H1 (cell line): Measurements from ENCODE around the gene BIN2. TPM values are rescaled to one million over a fixed set of nuclear protein-coding genes. Genes with fewer than 3 reads are reported as not detected.

Experiments used
- JUND ChIP-seq: IDR thresholded peaks from 2 replicates; pipeline ENCODE4 v1.6.1; 2011; ENCODE audit warnings: mild to moderate bottlenecking, improper control_type of control experiment, low read length
- polyA plus RNA-seq, 7 experiments: library from polyadenylated mRNA; depleted of rRNA in 3 of 7; stranded (reverse) in 5 of 7; unstranded in 2 of 7; fragments of >200 nt in 5 of 7; fragments of 200-250 nt in 2 of 7; gene quantifications; 1 replicate in 5 of 7; 2 replicates in 1 of 7; 4 replicates in 1 of 7; pipeline versions ENCODE4 v1.2.1 to v1.2.3, GENCODE V29; 2011 to 2013; ENCODE audit warnings: missing spikeins in 2 of 7, mixed read lengths in 2 of 7
- total RNA-seq: library from RNA; stranded (reverse); fragmentation: NEBNext Ultra II Directional; extraction: Animal tissue kit (Norgen Biotek cat#: 25700); gene quantifications from 2 replicates; pipeline ENCODE4 v1.2.1, GENCODE V29; 2021
- TF ChIP-seq, protein P1 (sequence below): fragments of 300-600 bp; sonication (generic); IDR thresholded peaks from 2 replicates; pipeline ENCODE4 v1.7.1; 2012; ENCODE audit warnings: low read length, moderate library complexity, mild to moderate bottlenecking, inconsistent platforms; ENCODE audit not compliant: insufficient replicate concordance
- TF ChIP-seq, protein P2 (sequence below): IDR thresholded peaks from 2 replicates; pipeline ENCODE4 v1.6.1; 2012; ENCODE audit warnings: inconsistent platforms

BIN2 gene
- total and polyA plus RNA-seq, 2 of the 8 experiments (the other 6 are each of a cell fraction or from before 2014, with no cell fraction given): not detected

DNA sequence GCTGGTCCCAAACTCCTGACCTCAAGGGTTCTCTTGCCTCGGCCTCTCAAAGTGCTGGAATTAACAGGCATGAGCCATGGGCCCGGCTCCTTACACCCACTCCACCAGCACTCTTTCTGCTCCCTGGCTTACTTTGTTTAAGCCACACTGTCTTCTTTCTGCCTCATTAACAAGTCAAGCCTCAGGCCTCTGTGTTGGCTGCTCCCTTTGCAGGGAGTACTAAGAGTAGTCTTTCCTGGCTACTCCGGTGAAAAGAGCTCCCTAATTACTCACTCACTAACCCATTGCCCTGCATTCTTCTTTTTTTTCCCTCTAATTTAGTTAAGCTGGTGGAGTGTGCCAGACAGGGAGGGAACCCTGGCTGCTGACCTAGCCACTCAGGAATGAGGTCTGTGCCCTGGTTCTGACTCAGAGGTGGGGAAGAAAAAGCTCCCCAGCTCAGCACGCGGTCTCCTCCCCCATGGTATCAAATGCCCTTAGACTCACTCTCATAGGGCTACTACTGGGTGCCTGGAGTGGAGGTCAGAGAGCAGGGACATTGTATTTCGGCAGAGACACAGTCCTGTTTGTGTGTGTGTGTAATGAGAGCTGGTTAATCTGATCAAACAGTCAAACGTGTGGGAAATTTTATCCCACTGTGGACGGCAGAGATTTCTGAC lies 47.5 kb upstream of the BIN2 start (continued):
- TF ChIP-seq, protein P1, sequence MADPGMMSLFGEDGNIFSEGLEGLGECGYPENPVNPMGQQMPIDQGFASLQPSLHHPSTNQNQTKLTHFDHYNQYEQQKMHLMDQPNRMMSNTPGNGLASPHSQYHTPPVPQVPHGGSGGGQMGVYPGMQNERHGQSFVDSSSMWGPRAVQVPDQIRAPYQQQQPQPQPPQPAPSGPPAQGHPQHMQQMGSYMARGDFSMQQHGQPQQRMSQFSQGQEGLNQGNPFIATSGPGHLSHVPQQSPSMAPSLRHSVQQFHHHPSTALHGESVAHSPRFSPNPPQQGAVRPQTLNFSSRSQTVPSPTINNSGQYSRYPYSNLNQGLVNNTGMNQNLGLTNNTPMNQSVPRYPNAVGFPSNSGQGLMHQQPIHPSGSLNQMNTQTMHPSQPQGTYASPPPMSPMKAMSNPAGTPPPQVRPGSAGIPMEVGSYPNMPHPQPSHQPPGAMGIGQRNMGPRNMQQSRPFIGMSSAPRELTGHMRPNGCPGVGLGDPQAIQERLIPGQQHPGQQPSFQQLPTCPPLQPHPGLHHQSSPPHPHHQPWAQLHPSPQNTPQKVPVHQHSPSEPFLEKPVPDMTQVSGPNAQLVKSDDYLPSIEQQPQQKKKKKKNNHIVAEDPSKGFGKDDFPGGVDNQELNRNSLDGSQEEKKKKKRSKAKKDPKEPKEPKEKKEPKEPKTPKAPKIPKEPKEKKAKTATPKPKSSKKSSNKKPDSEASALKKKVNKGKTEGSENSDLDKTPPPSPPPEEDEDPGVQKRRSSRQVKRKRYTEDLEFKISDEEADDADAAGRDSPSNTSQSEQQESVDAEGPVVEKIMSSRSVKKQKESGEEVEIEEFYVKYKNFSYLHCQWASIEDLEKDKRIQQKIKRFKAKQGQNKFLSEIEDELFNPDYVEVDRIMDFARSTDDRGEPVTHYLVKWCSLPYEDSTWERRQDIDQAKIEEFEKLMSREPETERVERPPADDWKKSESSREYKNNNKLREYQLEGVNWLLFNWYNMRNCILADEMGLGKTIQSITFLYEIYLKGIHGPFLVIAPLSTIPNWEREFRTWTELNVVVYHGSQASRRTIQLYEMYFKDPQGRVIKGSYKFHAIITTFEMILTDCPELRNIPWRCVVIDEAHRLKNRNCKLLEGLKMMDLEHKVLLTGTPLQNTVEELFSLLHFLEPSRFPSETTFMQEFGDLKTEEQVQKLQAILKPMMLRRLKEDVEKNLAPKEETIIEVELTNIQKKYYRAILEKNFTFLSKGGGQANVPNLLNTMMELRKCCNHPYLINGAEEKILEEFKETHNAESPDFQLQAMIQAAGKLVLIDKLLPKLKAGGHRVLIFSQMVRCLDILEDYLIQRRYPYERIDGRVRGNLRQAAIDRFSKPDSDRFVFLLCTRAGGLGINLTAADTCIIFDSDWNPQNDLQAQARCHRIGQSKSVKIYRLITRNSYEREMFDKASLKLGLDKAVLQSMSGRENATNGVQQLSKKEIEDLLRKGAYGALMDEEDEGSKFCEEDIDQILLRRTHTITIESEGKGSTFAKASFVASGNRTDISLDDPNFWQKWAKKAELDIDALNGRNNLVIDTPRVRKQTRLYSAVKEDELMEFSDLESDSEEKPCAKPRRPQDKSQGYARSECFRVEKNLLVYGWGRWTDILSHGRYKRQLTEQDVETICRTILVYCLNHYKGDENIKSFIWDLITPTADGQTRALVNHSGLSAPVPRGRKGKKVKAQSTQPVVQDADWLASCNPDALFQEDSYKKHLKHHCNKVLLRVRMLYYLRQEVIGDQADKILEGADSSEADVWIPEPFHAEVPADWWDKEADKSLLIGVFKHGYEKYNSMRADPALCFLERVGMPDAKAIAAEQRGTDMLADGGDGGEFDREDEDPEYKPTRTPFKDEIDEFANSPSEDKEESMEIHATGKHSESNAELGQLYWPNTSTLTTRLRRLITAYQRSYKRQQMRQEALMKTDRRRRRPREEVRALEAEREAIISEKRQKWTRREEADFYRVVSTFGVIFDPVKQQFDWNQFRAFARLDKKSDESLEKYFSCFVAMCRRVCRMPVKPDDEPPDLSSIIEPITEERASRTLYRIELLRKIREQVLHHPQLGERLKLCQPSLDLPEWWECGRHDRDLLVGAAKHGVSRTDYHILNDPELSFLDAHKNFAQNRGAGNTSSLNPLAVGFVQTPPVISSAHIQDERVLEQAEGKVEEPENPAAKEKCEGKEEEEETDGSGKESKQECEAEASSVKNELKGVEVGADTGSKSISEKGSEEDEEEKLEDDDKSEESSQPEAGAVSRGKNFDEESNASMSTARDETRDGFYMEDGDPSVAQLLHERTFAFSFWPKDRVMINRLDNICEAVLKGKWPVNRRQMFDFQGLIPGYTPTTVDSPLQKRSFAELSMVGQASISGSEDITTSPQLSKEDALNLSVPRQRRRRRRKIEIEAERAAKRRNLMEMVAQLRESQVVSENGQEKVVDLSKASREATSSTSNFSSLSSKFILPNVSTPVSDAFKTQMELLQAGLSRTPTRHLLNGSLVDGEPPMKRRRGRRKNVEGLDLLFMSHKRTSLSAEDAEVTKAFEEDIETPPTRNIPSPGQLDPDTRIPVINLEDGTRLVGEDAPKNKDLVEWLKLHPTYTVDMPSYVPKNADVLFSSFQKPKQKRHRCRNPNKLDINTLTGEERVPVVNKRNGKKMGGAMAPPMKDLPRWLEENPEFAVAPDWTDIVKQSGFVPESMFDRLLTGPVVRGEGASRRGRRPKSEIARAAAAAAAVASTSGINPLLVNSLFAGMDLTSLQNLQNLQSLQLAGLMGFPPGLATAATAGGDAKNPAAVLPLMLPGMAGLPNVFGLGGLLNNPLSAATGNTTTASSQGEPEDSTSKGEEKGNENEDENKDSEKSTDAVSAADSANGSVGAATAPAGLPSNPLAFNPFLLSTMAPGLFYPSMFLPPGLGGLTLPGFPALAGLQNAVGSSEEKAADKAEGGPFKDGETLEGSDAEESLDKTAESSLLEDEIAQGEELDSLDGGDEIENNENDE: no peak
- TF ChIP-seq, protein P2, sequence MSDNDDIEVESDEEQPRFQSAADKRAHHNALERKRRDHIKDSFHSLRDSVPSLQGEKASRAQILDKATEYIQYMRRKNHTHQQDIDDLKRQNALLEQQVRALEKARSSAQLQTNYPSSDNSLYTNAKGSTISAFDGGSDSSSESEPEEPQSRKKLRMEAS: peak; percentile 38; the same call in 1 of the 2 replicates
- peak; percentile 79 for TF ChIP-seq JUND
- TF ChIP-seq, all 59 proteins: peak for 2
